GM12875 (cell line): ENCODE data around the gene ANO4.

ENCODE experiments used
- H3K4me3 ChIP-seq: one replicate; pipeline ENCODE4 v1.5.1; 2011; ENCODE audit warnings: low read depth, low read length, control low read depth
- CTCF ChIP-seq: IDR thresholded peaks from 2 replicates; pipeline ENCODE4 v1.5.1; 2011; ENCODE audit warnings: low read depth, mild to moderate bottlenecking, control low read depth, inconsistent platforms, low read length, moderate library complexity, borderline replicate concordance; ENCODE audit not compliant: insufficient read depth

Gene ANO4

GRCh38 chr12:101010896-101011295 is 216.3 kb downstream of the ANO4 start:
- TF ChIP-seq CTCF = no peak
- no peak overlapping the region for H3K4me3 ChIP-seq

- no peak overlapping the region for H3K4me3 ChIP-seq
- TF ChIP-seq CTCF = no peak
These were observed 219.4 kb downstream of the ANO4 start for GRCh38 chr12:101013993-101014392.

DNA sequence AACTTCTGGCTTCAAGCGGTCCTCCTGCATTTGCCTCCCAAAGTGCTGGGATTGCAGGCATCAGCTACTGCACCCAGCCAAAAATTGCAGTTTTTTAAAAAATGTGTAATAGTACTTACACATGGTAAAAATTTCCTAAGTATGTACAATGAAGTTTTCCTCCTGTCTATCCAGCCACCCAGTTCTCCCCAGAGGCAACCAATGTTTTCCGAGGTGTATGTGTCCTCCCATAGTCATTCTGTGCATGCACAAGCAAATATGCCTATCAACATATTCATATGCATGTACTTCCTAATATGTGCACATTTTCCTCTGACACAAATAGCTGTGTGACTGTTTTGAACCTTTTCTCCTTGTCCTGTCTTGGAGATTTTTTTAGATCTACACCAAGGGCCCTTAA is 220.5 kb downstream of the ANO4 start:
- no peak for TF ChIP-seq CTCF

GRCh38 chr12:101018540-101018939 is 224.0 kb downstream of the ANO4 start:
- no peak for TF ChIP-seq CTCF
- no peak overlapping the region for H3K4me3 ChIP-seq

More for the DNA sequence above, 220.5 kb downstream of the ANO4 start:
- no peak overlapping the region for H3K4me3 ChIP-seq

DNA sequence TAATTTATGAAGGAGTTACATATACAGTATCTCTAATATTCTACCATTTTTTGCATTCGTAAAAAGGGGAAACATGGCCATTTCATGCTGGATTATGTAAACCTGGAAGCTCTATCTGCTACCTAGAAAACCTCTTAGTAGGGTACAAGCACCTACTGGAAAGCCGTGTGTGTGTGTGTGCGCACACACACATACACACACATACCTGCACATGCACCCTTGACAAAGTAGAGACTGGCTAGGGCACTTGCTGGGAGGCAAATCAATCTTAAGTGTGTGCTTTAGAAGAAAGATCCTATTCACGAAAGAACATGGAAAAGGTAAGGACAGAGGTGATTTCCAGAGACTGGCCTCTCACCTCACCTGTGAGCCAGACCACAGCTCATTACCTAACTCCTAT is 224.6 kb downstream of the ANO4 start:
- no peak for TF ChIP-seq CTCF
- H3K4me3 ChIP-seq = no peak overlapping the region

- TF ChIP-seq CTCF = no peak
- no peak overlapping the region for H3K4me3 ChIP-seq
These were observed 225.1 kb downstream of the ANO4 start for GRCh38 chr12:101019667-101020066.

GRCh38 chr12:101021442-101021841 is 226.9 kb downstream of the ANO4 start:
- no peak overlapping the region for H3K4me3 ChIP-seq
- no peak for TF ChIP-seq CTCF
